Activated gamma-delta T cell treated with Interleukin-2 at 50 U/mL for 16 hours (primary cell): Measurements from ENCODE around the gene RNF225.
"Not testable (repeated sequence)": the region's sequence is repeated elsewhere in the genome, so short reads cannot be mapped to it uniquely, and the experiment has no call there.

Experiments used
- DNase-seq: peaks from one replicate; pipeline ENCODE4 v3.0.0-alpha.2; 2020

RNF225 gene

GRCh38 chr19:58409010-58409790 is 13.7 kb downstream of the RNF225 start:
- no peak for DNase-seq

DNA sequence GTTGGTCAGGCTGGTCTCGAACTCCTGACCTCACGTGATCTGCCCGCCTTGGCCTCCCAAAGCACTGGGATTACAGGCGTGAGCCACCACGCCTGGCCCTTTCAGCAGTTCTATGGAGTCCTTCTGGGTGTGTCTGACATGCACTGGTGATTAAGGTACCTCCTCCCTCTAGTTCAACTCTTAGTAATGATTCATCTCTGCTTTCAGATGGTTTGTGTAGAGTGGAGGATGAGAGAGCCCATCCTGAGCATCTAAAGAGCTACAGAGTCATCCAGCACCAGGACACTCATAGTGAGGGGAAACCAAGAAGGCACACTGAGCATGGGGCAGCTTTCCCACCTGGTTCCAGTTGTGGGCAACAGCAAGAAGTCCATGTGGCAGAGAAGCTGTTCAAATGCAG is 21.1 kb downstream of the RNF225 start:
- no peak for DNase-seq

- no peak for DNase-seq
Measured at GRCh38 chr19:58417071-58417470, 21.6 kb downstream of the RNF225 start.

DNA sequence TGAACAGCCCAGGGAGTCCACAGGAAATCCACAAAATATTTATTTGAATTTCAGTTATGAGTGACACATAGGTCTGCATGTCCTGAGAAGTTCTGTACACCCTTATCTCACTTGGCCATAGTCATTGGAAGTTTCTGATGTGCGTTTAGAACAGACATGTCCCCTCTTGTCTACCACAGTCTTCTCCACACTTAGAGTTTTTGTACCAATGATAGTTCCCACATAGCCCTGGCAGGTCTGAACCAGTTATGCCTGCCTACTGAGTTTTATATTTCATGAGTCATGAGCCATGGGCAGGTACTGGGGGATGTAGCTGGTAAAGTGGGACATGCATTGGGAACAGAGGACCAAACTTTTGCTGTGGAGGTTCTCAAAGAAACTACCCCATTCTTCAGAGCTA is 33.2 kb downstream of the RNF225 start:
- no peak for DNase-seq

DNA sequence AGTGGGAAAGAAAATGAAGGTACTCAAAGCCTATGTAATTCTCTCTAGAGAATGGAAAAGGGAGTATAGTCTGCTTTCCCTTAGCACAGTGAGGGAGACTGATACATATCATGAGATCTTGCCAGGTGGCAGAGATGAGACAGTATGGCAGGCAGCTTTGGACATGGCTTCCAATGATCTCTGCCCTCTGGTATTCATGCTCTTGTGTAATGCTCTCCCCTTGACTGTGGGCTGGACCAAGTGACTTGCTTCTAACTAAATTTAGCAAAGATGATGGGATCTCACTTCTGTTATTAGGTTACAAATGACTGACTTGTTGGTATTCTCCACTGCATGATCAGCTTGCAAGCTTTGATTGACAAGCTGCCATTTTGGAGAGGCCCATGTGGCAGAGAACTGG is 34.3 kb downstream of the RNF225 start:
- DNase-seq, result no peak

GRCh38 chr19:58434217-58434616 is 38.8 kb downstream of the RNF225 start:
- DNase-seq, result no peak

DNA sequence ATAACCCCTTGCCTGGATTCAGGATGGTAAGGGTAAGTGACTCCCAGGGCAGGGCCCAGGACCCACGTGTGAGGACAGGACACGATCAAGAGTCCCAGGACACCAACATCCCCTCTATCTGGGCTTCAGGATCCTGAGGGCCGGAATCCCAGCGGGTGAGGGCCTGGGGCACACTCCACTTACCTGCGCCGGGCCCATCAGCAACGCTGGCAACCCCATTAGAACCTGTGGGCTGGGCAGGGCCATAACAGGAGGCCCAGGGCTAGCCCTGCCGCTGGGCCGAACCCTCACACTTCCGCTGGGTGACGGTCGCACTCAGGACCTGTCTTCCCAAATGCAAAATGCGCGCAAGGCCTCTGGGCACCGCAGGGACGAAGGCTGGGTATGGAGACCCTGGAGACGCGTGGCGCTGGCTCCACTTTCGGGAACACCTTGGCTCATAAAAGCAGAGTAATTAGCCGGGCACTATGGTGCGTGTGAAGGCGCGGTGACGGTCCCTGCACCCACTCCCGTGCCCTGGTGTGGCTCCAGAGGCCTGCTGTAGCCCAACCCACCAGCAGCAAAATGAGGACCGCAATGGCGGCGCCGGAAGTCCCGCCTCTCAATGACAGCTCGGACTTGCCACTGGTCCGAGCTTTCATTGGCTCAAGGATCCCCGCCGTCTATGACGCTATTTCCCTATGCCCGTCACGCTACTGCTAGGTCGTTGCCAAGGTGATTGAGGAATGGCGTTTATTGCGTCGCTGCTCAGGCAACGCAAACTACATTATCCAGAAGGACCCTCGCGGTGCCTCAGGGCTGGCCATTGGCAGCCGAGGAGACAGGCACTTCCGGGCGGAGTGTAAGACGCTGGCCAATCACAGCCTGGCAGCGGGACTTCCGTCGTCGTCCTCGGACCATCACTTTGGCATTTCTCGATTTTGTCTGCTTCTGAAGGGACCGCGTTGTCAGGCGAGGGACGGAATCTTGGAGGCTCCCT is 44.4 kb downstream of the RNF225 start, which contains the start of gene ZNF132:
Gene ZNF132 (minus strand): TSS at position 578 of the 979 bp plus-strand sequence. CDS start 332 bp downstream, at position 246.
- peak; percentile 93 for DNase-seq

- no peak for DNase-seq
Measured at GRCh38 chr19:58440556-58440955, 45.1 kb downstream of the RNF225 start.

DNA sequence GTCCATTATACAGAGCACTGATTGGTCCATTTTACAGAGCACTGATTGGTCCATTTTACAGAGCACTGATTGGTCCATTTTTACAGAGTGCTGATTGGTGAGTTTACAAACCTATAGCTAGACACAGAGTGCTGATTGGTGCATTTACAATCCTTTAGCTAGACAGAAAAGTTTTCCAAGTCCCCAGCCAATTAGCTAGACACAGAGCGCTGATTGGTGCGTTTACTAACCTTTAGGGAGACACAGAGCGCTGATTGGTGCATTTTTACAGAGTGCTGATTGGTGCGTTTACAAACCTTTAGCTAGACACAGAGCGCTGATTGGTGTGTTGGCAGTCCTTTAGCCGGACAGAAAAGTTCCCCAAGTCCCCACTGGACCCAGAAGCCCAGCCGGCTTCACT is 47.5 kb downstream of the RNF225 start:
- DNase-seq, result not testable (repeated sequence)
